Activated CD4-positive, alpha-beta T cell treated with anti-CD3 and anti-CD28 coated beads, Interleukin-10, Interleukin-2, amounts not matched to agents 100 ng/mL and 50 ng/mL, durations not matched to agents 16 hours and 8 hours (primary cell): ENCODE data around the gene CASS4.

Experiments used
- DNase-seq: peaks from one replicate; pipeline ENCODE4 v3.0.0-alpha.2; 2020

Gene CASS4

GRCh38 chr20:56447227-56447626 is 35.2 kb downstream of the CASS4 start:
- DNase-seq, result no peak

DNA sequence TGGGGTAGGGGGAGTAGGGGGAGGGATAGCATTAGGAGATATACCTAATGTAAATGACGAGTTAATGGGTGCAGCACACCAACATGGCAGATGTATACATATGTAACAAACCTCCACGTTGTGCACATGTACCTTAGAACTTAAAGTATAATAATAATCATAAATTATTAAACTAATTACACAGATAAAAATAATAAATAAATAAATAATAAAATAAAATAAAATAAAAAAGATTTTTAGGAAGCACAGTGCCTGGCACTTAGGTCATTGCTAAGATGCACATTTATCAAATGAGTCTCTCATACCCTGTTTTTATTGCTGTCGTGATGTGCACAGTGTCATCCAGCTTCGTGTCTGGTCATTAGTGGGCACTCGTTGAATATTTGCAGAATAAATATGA is 37.4 kb downstream of the CASS4 start:
- no peak for DNase-seq

GRCh38 chr20:56451056-56451765 is 39.2 kb downstream of the CASS4 start:
- no peak for DNase-seq

GRCh38 chr20:56453352-56453751 is 41.3 kb downstream of the CASS4 start:
- DNase-seq, result no peak

GRCh38 chr20:56454754-56455153 is 42.7 kb downstream of the CASS4 start:
- DNase-seq, result peak; percentile 65

DNA sequence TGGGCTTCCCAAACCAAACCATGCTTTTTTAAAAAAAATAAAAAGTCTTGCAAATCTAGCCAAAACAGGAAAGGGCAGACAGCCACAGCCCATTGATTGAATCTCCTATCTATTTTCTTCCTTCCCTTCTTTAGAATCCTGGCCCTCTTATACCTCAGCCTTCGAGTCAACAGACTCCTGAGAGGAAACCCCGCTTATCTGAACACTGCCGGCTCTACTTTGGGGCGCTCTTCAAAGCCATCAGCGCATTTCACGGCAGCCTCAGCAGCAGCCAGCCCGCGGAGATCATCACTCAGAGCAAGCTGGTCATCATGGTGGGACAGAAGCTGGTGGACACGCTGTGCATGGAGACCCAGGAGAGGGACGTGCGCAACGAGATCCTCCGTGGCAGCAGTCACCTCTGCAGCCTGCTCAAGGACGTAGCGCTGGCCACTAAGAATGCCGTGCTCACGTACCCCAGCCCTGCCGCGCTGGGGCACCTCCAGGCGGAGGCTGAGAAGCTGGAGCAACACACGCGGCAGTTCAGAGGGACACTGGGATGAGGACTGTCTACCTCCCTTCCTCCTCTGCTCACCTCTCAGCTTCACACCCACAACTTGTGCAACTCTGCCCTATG is 46.3 kb downstream of the CASS4 start:
- no peak for DNase-seq

GRCh38 chr20:56460459-56460858 is 48.4 kb downstream of the CASS4 start:
- peak; percentile 69 for DNase-seq

- DNase-seq, result no peak
These were observed 49.5 kb downstream of the CASS4 start for GRCh38 chr20:56461576-56461975.

- DNase-seq, result peak; percentile 63
These were observed 51.4 kb downstream of the CASS4 start for GRCh38 chr20:56463428-56463827.

DNA sequence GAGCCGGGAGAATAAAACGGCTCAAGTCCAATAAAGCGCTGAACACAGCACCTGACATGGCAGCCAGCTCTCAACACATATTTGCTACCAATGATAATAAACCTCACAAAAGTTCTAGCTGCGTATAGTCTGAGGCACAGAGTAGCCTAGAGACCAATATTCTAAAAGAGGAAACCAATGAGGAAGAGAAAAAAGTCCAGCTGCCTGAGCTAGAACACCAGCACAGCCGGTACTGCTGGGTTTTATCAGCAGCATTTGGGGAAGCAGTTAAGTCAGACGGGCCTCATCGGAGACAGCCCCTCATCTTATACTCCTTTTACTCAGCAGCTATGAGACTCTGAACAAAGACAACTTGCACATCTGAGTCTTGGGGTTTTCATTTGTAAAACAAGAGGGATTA is 53.9 kb downstream of the CASS4 start:
- no peak for DNase-seq

GRCh38 chr20:56467968-56468315 is 55.9 kb downstream of the CASS4 start:
- DNase-seq, result no peak

- DNase-seq, result peak; percentile 97
These were observed 56.4 kb downstream of the CASS4 start, which contains the start of gene RTF2 for GRCh38 chr20:56468316-56469076. TSS of gene RTF2 (plus strand) at chr20:56468627. CDS start at chr20:56468698, 71 bp downstream.

DNA sequence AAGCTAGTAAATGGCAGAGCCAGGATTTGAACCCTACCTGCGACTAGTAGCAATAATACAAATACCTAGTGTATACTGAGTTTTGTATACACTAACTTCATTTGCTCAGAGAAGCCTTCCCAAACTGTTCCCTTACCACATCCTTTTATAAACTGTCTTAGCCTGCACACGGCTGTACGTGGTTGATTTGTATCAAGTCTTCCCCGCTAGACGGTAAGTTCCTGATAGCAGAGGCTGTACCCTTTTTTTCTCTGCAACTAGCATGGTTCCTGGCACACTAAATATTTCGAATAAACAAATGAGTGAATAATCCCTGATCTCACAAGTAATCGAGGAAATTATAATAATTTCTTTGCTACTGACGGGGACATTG is 57.0 kb downstream of the CASS4 start:
- DNase-seq, result no peak

DNA sequence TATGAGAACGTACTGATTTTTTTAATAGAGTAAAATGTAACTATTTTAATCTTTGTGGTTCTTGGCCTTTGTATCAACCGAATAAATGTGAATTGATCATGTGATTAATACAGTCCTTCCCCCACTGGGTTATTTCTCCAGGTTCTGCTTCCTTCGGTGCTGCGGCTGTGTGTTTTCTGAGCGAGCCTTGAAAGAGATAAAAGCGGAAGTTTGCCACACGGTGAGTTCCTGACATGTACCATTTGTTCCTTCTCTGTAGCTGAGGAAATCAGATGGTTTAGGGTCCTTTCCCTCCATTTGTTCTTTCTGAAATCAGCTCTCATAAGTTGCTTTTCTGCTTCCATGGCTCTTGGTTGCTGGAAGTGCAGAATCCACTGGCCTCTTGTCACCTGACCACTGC is 71.9 kb downstream of the CASS4 start:
- DNase-seq, result no peak

- DNase-seq, result no peak
These were observed 75.2 kb downstream of the CASS4 start for GRCh38 chr20:56487216-56487615.

- no peak for DNase-seq
These were observed 76.5 kb downstream of the CASS4 start for GRCh38 chr20:56488566-56488965.

DNA sequence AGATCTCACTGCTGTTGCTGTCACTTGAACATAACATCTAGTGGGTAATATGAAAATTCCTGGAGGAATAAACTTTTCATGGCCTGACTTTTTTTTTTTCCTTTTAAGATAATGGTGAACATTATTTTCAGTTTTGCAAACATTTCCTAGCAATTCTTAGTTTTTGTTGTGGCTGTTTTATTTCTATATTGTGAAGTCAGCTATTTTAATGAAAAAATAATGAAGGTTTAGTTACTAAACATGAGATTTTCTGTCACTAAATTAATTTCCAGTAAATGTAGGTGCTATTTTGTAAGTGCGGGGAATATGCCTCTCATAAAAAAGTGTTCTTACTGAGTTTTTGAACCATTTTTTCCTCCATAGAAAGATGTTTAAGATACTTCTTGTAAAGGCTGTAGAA is 89.1 kb downstream of the CASS4 start:
- no peak for DNase-seq

DNA sequence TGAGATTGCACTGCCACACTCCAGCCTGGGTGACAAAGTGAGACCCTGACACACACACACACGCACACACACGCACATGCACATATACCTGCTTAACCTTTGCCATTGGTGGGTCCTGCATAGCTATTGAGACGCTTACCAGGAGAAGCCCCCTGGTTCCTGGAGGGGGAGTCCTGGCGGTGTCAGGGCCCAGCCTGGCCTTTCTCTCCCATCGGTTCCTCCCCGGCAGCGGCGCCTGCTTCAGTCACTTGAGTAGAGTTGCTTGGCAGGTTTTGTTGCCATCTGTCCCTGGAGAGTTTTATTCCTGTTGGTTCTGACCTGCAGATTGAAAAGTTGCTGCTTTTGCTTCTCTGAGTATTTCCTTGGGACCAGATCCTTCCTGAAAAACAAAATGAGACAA is 91.9 kb downstream of the CASS4 start:
- DNase-seq, result no peak

DNA sequence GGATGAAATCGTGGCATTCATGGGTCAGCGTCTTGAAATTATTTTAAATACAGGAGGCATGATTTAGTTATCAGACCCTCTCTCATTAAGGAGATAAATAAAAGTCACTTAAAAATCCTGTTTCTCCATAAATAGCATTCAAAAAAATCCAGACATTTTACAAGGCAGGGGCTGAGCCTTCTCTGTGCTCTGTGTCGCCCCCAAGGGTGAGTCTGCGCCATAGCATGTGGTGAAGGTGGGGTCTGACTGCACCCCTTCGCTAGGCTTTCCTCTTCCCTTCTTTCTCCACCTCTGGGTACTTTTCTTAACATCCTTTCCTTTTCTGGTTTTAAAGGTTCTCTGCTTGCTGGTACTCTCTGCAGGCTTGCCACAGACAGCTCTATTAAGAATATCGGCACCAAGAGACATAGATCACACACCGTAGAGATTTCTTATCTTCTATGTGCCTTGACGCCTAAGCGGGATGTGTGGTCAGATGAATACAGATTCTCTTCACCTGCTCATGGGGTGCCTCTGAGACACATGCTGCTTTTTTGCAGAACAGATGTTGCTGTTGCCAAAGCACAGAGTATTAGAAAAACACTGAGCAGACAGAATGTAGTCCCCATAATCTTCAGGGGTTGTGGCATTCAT is 92.4 kb downstream of the CASS4 start:
- peak; percentile 28 for DNase-seq

DNA sequence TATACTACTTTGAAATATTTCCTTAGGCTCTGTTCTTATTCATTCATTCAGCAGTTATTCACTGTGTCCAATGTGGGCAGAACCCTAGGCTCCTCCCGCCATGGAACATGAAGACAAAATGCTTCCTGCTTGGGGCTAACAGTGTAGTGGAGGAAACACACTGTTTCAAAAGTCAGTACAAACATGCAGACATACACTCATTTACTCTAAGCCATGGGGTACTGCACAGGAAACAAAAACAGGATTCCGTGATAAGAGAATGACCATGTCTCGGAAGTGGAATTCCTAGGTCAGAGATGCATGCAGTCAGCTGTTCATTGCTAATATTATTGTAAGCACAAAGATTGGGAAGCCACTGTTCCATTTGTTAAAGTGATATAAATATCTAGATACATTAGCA is 94.0 kb downstream of the CASS4 start:
- no peak for DNase-seq
